ENCODE results near the gene LRRC30.
"Not testable (repeated sequence)": the region's sequence is repeated elsewhere in the genome, so short reads cannot be mapped to it uniquely, and the experiment has no call there.

The LRRC30 gene

DNA sequence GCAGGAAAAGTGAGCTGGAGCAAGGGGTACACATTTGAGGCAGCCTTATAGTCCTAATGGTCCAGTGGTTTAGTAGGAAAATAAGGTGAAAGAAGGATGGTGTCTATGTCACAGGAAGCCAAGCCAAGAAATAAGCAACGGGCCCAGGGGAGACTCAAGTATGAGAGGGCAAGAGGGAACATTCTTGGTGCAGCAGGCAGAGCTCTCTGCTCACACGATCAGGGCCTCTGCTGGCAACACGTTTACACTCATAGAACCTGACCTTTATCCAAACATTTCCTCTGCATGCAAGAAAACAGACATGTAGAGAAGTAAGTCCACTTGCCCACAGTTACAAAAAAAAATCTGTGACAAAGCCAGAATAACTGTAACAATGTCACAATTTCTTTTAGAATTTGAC is 32.6 kb upstream of the LRRC30 start:
- H3K9me3 ChIP-seq (ENCODE audit: control extremely low read depth in 1 of 5, control insufficient read depth in 4 of 5, insufficient read depth in 2 of 5, low read depth in 1 of 5, low read length in 4 of 5) = no peaks in the 10 kb centered on the region
- no peaks in the 10 kb centered on the region for H3K27me3 ChIP-seq (replicated peaks in 2 of 5; ENCODE audit: control insufficient read depth in 4 of 5, insufficient read depth in 5 of 5, low read length in 4 of 5)
- no peak for DNase-seq
- 96% methylated on average over 3 of the region's 3 CpGs for whole genome bisulfite sequencing (ENCODE audit: insufficient coverage)
- peaks cover 0 to 9% (median 2%) of the 10 kb centered on the region in 4 experiments for H3K4me1 ChIP-seq (ENCODE audit: control extremely low read depth in 1 of 4, control insufficient read depth in 4 of 4, insufficient read depth in 4 of 4, low read length in 3 of 4)
- CTCF ChIA-PET = no interaction called here
- POLR2A ChIA-PET = no interaction called here
- no peak overlapping the region for H3K27ac ChIP-seq (ENCODE audit: insufficient read depth in 1 of 2, low read depth in 1 of 2, low read length in 2 of 2, poor library complexity in 1 of 2, severe bottlenecking in 2 of 2)
- H3K36me3 ChIP-seq (ENCODE audit: control insufficient read depth in 4 of 4, insufficient read depth in 4 of 4, low read length in 3 of 4) = no peaks in the 10 kb centered on the region
- H3K4me3 ChIP-seq (ENCODE audit: control insufficient read depth in 1 of 7, extremely low read depth in 1 of 7, insufficient read depth in 4 of 7, low read depth in 2 of 7, low read length in 6 of 7) = no peak overlapping the region

DNA sequence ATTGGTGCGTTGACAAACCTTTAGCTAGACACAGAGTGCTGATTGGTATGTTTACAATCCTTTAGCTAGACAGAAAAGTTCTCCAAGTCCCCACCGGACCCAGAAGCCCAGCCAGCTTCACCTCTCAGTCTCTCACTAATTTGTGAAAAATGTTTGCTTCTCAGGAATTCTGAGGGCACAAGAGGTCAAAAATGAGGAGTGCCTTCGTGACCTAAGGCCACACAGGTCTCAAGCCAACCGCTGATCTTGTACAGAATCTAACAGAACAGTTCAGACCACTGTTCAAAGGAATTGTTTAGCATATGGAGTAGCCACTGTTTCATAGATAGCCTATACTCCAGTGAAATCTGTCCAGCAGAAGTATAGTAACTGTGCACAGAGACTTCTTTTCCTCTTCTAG is 29.8 kb upstream of the LRRC30 start:
- no peak for DNase-seq
- H3K36me3 ChIP-seq (ENCODE audit: control insufficient read depth in 4 of 4, insufficient read depth in 4 of 4, low read length in 3 of 4) = no peaks in the 10 kb centered on the region
- ChIA-PET CTCF (interaction anchor here (0.7 kb wide), 1 partner anchor 281 kb away, joined by 3 read pairs; no protein-coding TSS in a partner anchor), POLR2A (no interaction called here)
- 97% methylated on average over 4 of the region's 4 CpGs for WGBS (ENCODE audit: insufficient coverage)
- no peaks in the 10 kb centered on the region for H3K27me3 ChIP-seq (replicated peaks in 2 of 5; ENCODE audit: control insufficient read depth in 4 of 5, insufficient read depth in 5 of 5, low read length in 4 of 5)
- H3K4me1 ChIP-seq (ENCODE audit: control extremely low read depth in 1 of 4, control insufficient read depth in 4 of 4, insufficient read depth in 4 of 4, low read length in 3 of 4) = no peaks in the 10 kb centered on the region
- no peaks in the 10 kb centered on the region for H3K9me3 ChIP-seq (ENCODE audit: control extremely low read depth in 1 of 5, control insufficient read depth in 4 of 5, insufficient read depth in 2 of 5, low read depth in 1 of 5, low read length in 4 of 5)
- H3K27ac ChIP-seq (ENCODE audit: insufficient read depth in 1 of 2, low read depth in 1 of 2, low read length in 2 of 2, poor library complexity in 1 of 2, severe bottlenecking in 2 of 2) = no peak overlapping the region
- H3K4me3 ChIP-seq (ENCODE audit: control insufficient read depth in 1 of 7, extremely low read depth in 1 of 7, insufficient read depth in 4 of 7, low read depth in 2 of 7, low read length in 6 of 7) = no peak overlapping the region

DNA sequence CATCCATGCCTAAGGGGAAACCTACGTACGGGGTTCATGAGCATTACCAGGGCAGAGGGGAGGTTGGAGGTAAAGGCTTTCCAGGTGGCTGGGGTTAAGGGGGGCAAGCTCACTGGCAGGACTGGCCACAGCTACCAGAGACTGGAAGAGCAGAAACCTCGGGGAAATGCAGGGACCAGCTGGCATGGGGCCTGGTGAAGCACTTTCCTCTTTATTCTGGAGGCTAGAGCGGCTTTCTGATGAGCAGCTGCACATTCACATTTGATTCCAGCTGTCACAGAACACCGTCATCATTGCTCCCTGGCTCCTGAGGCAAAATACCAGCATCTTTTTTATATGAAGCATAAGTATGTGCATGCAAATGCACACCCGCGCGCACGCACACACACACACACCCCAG is 28.7 kb upstream of the LRRC30 start:
- Histone ChIP-seq H3K27ac (ENCODE audit: insufficient read depth in 1 of 2, low read depth in 1 of 2, low read length in 2 of 2, poor library complexity in 1 of 2, severe bottlenecking in 2 of 2) (no peak overlapping the region), H3K36me3 (ENCODE audit: control insufficient read depth in 4 of 4, insufficient read depth in 4 of 4, low read length in 3 of 4) (no peaks in the 10 kb centered on the region), H3K27me3 (replicated peaks in 2 of 5; ENCODE audit: control insufficient read depth in 4 of 5, insufficient read depth in 5 of 5, low read length in 4 of 5) (no peaks in the 10 kb centered on the region), H3K9me3 (ENCODE audit: control extremely low read depth in 1 of 5, control insufficient read depth in 4 of 5, insufficient read depth in 2 of 5, low read depth in 1 of 5, low read length in 4 of 5) (no peaks in the 10 kb centered on the region), H3K4me3 (ENCODE audit: control insufficient read depth in 1 of 7, extremely low read depth in 1 of 7, insufficient read depth in 4 of 7, low read depth in 2 of 7, low read length in 6 of 7) (no peak overlapping the region), H3K4me1 (ENCODE audit: control extremely low read depth in 1 of 4, control insufficient read depth in 4 of 4, insufficient read depth in 4 of 4, low read length in 3 of 4) (no peaks in the 10 kb centered on the region)
- DNase-seq = no peak
- WGBS (ENCODE audit: insufficient coverage) = 100% methylated on average over 7 of the region's 9 CpGs
- ChIA-PET POLR2A (no interaction called here), CTCF (no interaction called here)

DNA sequence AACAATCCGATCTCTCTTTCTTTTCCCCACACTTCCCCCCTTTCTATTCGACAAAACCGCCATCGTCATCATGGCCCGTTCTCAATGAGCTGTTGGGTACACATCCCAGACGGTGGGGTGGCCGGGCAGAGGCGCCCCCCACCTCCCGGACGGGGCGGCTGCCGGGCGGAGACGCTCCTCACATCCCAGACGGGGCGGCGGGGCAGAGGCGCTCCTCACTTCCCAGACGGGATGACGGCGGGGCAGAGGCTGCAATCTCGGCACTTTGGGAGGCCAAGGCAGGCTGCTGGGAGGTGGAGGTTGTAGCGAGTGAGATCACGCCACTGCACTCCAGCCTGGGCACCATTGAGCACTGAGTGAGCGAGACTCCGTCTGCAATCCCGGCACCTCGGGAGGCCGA is 27.3 kb upstream of the LRRC30 start:
- H3K4me3 ChIP-seq (ENCODE audit: control insufficient read depth in 1 of 7, extremely low read depth in 1 of 7, insufficient read depth in 4 of 7, low read depth in 2 of 7, low read length in 6 of 7); H3K9me3 ChIP-seq (ENCODE audit: control extremely low read depth in 1 of 5, control insufficient read depth in 4 of 5, insufficient read depth in 2 of 5, low read depth in 1 of 5, low read length in 4 of 5); H3K4me1 ChIP-seq (ENCODE audit: control extremely low read depth in 1 of 4, control insufficient read depth in 4 of 4, insufficient read depth in 4 of 4, low read length in 3 of 4); H3K36me3 ChIP-seq (ENCODE audit: control insufficient read depth in 4 of 4, insufficient read depth in 4 of 4, low read length in 3 of 4); DNase-seq; POLR2A ChIA-PET; H3K27me3 ChIP-seq (replicated peaks in 2 of 5; ENCODE audit: control insufficient read depth in 4 of 5, insufficient read depth in 5 of 5, low read length in 4 of 5); CTCF ChIA-PET; H3K27ac ChIP-seq (ENCODE audit: insufficient read depth in 1 of 2, low read depth in 1 of 2, low read length in 2 of 2, poor library complexity in 1 of 2, severe bottlenecking in 2 of 2): not testable (repeated sequence)
- over 99% methylated on average over 22 of the region's 29 CpGs for WGBS (ENCODE audit: insufficient coverage)

- ChIA-PET POLR2A (interaction anchor here (0.6 kb wide), 1 partner anchor 654 kb away, joined by 3 read pairs; no protein-coding TSS in a partner anchor), CTCF (no interaction called here)
- Histone ChIP-seq H3K27ac (ENCODE audit: insufficient read depth in 1 of 2, low read depth in 1 of 2, low read length in 2 of 2, poor library complexity in 1 of 2, severe bottlenecking in 2 of 2) (no peak overlapping the region), H3K9me3 (ENCODE audit: control extremely low read depth in 1 of 5, control insufficient read depth in 4 of 5, insufficient read depth in 2 of 5, low read depth in 1 of 5, low read length in 4 of 5) (no peaks in the 10 kb centered on the region), H3K4me1 (ENCODE audit: control extremely low read depth in 1 of 4, control insufficient read depth in 4 of 4, insufficient read depth in 4 of 4, low read length in 3 of 4) (no peaks in the 10 kb centered on the region), H3K36me3 (ENCODE audit: control insufficient read depth in 4 of 4, insufficient read depth in 4 of 4, low read length in 3 of 4) (no peaks in the 10 kb centered on the region), H3K4me3 (ENCODE audit: control insufficient read depth in 1 of 7, extremely low read depth in 1 of 7, insufficient read depth in 4 of 7, low read depth in 2 of 7, low read length in 6 of 7) (no peak overlapping the region), H3K27me3 (replicated peaks in 2 of 5; ENCODE audit: control insufficient read depth in 4 of 5, insufficient read depth in 5 of 5, low read length in 4 of 5) (no peaks in the 10 kb centered on the region)
- DNase-seq = no peak
Observed at GRCh38 chr18:7205346-7205745, 25.5 kb upstream of the LRRC30 start.

GRCh38 chr18:7206217-7206616 is 24.7 kb upstream of the LRRC30 start:
- Histone ChIP-seq H3K36me3 (ENCODE audit: control insufficient read depth in 4 of 4, insufficient read depth in 4 of 4, low read length in 3 of 4) (no peaks in the 10 kb centered on the region), H3K27ac (ENCODE audit: insufficient read depth in 1 of 2, low read depth in 1 of 2, low read length in 2 of 2, poor library complexity in 1 of 2, severe bottlenecking in 2 of 2) (no peak overlapping the region), H3K9me3 (ENCODE audit: control extremely low read depth in 1 of 5, control insufficient read depth in 4 of 5, insufficient read depth in 2 of 5, low read depth in 1 of 5, low read length in 4 of 5) (no peaks in the 10 kb centered on the region), H3K4me1 (ENCODE audit: control extremely low read depth in 1 of 4, control insufficient read depth in 4 of 4, insufficient read depth in 4 of 4, low read length in 3 of 4) (no peaks in the 10 kb centered on the region), H3K27me3 (replicated peaks in 2 of 5; ENCODE audit: control insufficient read depth in 4 of 5, insufficient read depth in 5 of 5, low read length in 4 of 5) (no peaks in the 10 kb centered on the region), H3K4me3 (ENCODE audit: control insufficient read depth in 1 of 7, extremely low read depth in 1 of 7, insufficient read depth in 4 of 7, low read depth in 2 of 7, low read length in 6 of 7) (no peak overlapping the region)
- ChIA-PET POLR2A (no interaction called here), CTCF (no interaction called here)
- 100% methylated on average over 3 of the region's 6 CpGs for WGBS (ENCODE audit: insufficient coverage)
- no peak for DNase-seq

GRCh38 chr18:7207366-7207915 is 23.4 kb upstream of the LRRC30 start:
- peaks cover 0 to 2% (median 0%) of the 10 kb centered on the region in 5 experiments for H3K27me3 ChIP-seq (replicated peaks in 2 of 5; ENCODE audit: control insufficient read depth in 4 of 5, insufficient read depth in 5 of 5, low read length in 4 of 5)
- WGBS (ENCODE audit: insufficient coverage) = 94% methylated on average over 3 of the region's 4 CpGs
- H3K4me1 ChIP-seq (ENCODE audit: control extremely low read depth in 1 of 4, control insufficient read depth in 4 of 4, insufficient read depth in 4 of 4, low read length in 3 of 4) = no peaks in the 10 kb centered on the region
- no peaks in the 10 kb centered on the region for H3K36me3 ChIP-seq (ENCODE audit: control insufficient read depth in 4 of 4, insufficient read depth in 4 of 4, low read length in 3 of 4)
- no peak overlapping the region for H3K4me3 ChIP-seq (ENCODE audit: control insufficient read depth in 1 of 7, extremely low read depth in 1 of 7, insufficient read depth in 4 of 7, low read depth in 2 of 7, low read length in 6 of 7)
- CTCF ChIA-PET = no interaction called here
- no peak for DNase-seq
- POLR2A ChIA-PET = no interaction called here
- H3K9me3 ChIP-seq (ENCODE audit: control extremely low read depth in 1 of 5, control insufficient read depth in 4 of 5, insufficient read depth in 2 of 5, low read depth in 1 of 5, low read length in 4 of 5) = no peaks in the 10 kb centered on the region
- no peak overlapping the region for H3K27ac ChIP-seq (ENCODE audit: insufficient read depth in 1 of 2, low read depth in 1 of 2, low read length in 2 of 2, poor library complexity in 1 of 2, severe bottlenecking in 2 of 2)

Data from common myeloid progenitor, CD34-positive (primary cell).